ENCODE data around the gene ZNF689. TPM values are rescaled to one million over a fixed set of nuclear protein-coding genes. Genes with fewer than 3 reads are reported as not detected.

The ZNF689 gene
- total RNA-seq, 2 donors from 2014 or later, result 13.4 to 17.8 TPM

DNA sequence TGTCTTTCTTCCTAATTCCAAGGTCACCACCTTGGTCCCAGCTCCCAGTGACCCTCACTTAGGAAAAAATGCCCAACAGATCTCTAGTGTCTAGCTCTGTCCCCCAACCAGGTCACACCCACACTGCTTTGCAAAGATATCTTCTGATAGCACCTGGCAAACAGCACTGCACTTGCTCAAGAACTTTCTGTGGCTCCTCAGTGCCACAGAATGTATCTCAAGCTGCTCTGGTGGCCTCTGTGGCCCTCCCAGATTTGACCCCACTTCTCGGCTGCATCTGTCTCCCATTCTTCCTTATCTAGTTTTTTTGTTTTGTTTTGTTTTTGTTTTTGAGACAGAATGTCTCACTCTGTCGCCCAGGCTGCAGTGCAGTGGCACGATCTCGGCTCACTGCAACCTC is 43.7 kb downstream of the ZNF689 start:
- H3K27ac ChIP-seq, result no peak overlapping the region
- no peaks in the 10 kb centered on the region for H3K4me1 ChIP-seq (replicated peaks)
- H3K27me3 ChIP-seq (replicated peaks; ENCODE audit: insufficient read depth), result no peaks in the 10 kb centered on the region
- intact Hi-C loops (cut with DNase I), result no loop called here
- TF ChIP-seq, protein P1, sequence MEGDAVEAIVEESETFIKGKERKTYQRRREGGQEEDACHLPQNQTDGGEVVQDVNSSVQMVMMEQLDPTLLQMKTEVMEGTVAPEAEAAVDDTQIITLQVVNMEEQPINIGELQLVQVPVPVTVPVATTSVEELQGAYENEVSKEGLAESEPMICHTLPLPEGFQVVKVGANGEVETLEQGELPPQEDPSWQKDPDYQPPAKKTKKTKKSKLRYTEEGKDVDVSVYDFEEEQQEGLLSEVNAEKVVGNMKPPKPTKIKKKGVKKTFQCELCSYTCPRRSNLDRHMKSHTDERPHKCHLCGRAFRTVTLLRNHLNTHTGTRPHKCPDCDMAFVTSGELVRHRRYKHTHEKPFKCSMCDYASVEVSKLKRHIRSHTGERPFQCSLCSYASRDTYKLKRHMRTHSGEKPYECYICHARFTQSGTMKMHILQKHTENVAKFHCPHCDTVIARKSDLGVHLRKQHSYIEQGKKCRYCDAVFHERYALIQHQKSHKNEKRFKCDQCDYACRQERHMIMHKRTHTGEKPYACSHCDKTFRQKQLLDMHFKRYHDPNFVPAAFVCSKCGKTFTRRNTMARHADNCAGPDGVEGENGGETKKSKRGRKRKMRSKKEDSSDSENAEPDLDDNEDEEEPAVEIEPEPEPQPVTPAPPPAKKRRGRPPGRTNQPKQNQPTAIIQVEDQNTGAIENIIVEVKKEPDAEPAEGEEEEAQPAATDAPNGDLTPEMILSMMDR (IDR thresholded peaks at IDR 0.05), result no peak
- TF ChIP-seq POLR2A (IDR thresholded peaks at IDR 0.05) (no peak), POLR2AphosphoS5 (IDR thresholded peaks at IDR 0.05) (no peak)
- no peak overlapping the region for H3K4me3 ChIP-seq
- H3K36me3 ChIP-seq, result no peaks in the 10 kb centered on the region
- H3K9me3 ChIP-seq, result no peaks in the 10 kb centered on the region
- no peak for DNase-seq (ENCODE audit: low spot score)
- 88% methylated on average over 4 of the region's 4 CpGs for WGBS

DNA sequence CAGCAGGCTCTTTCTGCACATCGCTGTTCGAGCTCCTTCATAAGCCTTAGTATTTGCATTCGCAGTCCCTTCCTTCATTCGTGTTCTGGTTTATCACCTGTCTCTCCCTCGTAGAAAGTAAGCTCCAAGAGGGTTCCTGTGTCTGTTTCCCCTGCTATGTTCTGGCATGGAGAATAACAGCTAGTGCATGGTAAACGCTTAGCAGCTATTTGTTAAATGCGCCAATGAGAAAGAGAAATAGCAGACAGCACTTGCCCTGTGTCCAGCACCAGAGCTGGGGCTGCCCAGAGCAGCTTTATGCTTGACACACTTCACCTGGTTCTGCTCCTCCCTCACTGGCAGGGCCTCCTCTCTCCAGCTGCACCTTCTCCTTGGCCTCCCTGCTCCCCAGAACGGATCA is 44.2 kb downstream of the ZNF689 start:
- 55% methylated on average over 8 of the region's 8 CpGs for WGBS
- intact Hi-C loops (cut with DNase I), result no loop called here
- Histone ChIP-seq H3K4me1 (replicated peaks) (no peaks in the 10 kb centered on the region), H3K36me3 (no peaks in the 10 kb centered on the region), H3K27ac (no peak overlapping the region), H3K4me3 (no peak overlapping the region), H3K27me3 (replicated peaks; ENCODE audit: insufficient read depth) (no peaks in the 10 kb centered on the region), H3K9me3 (no peaks in the 10 kb centered on the region)
- TF ChIP-seq, protein P1 (IDR thresholded peaks at IDR 0.05), result no peak
- TF ChIP-seq POLR2AphosphoS5 (IDR thresholded peaks at IDR 0.05), result no peak
- no peak for TF ChIP-seq POLR2A (IDR thresholded peaks at IDR 0.05)
- DNase-seq (ENCODE audit: low spot score), result no peak

DNA sequence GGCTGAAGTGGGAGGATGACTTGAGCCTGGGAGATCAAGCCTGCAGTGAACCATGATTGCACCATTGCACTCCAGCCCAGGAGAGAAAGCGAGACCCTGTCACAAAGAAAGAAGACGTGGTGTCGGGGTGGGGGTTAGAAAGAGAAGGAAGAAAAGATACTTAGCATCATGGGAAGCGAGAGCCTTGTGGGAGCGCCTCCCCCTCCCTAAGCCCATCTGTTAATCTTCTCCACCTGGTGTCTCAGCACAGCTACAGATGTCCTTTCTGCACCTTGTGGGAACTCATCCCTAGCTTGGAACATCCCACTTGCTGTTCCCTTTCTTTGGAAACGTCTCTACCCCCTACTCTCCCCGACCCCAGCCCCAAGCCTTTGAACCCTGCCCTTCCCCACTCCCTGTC is 44.7 kb downstream of the ZNF689 start:
- Histone ChIP-seq H3K4me1 (replicated peaks) (no peaks in the 10 kb centered on the region), H3K4me3 (no peak overlapping the region), H3K9me3 (no peaks in the 10 kb centered on the region), H3K27ac (no peak overlapping the region), H3K36me3 (no peaks in the 10 kb centered on the region), H3K27me3 (replicated peaks; ENCODE audit: insufficient read depth) (no peaks in the 10 kb centered on the region)
- TF ChIP-seq POLR2A (IDR thresholded peaks at IDR 0.05), result no peak
- TF ChIP-seq POLR2AphosphoS5 (IDR thresholded peaks at IDR 0.05), result no peak
- TF ChIP-seq, protein P1 (IDR thresholded peaks at IDR 0.05), result no peak
- intact Hi-C loops (cut with DNase I), result no loop called here
- DNase-seq (ENCODE audit: low spot score), result no peak
- 69% methylated on average over 7 of the region's 7 CpGs for WGBS

DNA sequence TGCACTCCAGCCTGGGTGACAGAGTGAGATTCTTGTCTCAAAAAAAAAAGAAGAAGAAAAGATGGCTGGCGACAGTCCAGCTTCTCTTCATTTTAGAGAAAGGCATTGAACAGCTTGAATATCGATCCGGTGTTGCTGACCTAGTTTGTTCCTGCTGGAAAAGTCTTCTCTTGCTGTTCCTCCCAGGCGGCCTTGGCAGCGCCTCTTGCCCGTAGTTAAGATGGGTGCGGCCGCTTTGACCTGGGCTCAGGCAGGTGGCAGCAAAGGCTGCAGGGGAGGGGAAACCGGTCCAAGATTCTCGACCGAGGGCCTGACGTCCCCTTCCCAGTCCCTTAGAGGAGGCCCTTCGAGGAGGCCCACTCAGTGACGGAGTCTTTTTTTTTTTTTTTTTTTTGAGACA is 48.2 kb downstream of the ZNF689 start:
- DNase-seq (ENCODE audit: low spot score), result no peak
- intact Hi-C loops (cut with DNase I), result no loop called here
- H3K4me3 ChIP-seq, result no peak overlapping the region
- no peaks in the 10 kb centered on the region for H3K36me3 ChIP-seq
- H3K9me3 ChIP-seq, result no peaks in the 10 kb centered on the region
- H3K27me3 ChIP-seq (replicated peaks; ENCODE audit: insufficient read depth), result no peaks in the 10 kb centered on the region
- no peaks in the 10 kb centered on the region for H3K4me1 ChIP-seq (replicated peaks)
- 93% methylated on average over 14 of the region's 14 CpGs for WGBS
- no peak overlapping the region for H3K27ac ChIP-seq
- TF ChIP-seq POLR2A (IDR thresholded peaks at IDR 0.05), result no peak
- no peak for TF ChIP-seq POLR2AphosphoS5 (IDR thresholded peaks at IDR 0.05)
- TF ChIP-seq, protein P1 (IDR thresholded peaks at IDR 0.05), result no peak

DNA sequence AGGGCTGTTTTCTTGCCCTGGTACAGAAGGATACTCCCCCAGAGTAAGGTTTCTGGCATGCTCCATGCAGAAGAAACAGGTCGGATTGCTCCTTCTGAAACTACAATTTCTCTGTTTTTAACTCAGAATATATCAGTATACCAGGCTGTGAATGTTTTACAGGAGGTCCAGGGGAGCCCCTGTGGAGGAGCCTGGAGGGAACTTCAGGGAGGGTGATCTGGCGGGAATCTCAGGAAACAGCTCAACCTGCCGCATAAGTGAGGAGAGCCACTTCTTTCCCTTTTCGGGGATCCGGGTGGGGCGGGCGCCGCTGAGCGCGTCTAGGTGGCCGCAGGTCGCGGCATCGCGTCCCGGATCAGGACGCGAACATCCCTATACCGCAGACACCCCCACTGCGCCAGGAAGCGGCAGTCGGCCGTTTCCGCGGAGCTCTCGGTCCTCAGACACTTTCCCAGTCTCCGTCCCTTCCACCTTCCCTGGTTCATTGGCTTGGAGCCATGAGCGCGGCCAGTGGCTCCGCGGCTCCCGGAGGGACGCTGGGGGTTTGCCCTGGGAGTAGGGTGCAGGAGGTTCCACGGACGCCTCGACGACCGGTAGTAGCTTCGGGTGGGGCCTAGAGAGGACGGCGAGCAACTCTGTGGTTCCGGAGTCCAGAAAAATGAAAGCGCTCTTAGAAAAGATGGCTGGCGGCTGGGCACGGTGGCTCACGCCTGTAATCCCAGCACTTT is 48.9 kb downstream of the ZNF689 start:
- Histone ChIP-seq H3K36me3 (no peaks in the 10 kb centered on the region), H3K4me1 (replicated peaks) (no peaks in the 10 kb centered on the region), H3K4me3 (peak overlapping the region; percentile 14 to 33), H3K27me3 (replicated peaks; ENCODE audit: insufficient read depth) (no peaks in the 10 kb centered on the region), H3K9me3 (no peaks in the 10 kb centered on the region), H3K27ac (peak overlapping the region in 1 of 2 donors; percentile 6)
- 21% methylated on average over 46 of the region's 46 CpGs for WGBS
- DNase-seq (ENCODE audit: low spot score), result no peak
- intact Hi-C loops (cut with DNase I), result no loop called here
- TF ChIP-seq, protein P1 (IDR thresholded peaks at IDR 0.05), result no peak
- TF ChIP-seq POLR2AphosphoS5 (IDR thresholded peaks at IDR 0.05), result no peak
